DMS53 treated with DMSO at 0.1 percent for 48 hours (cell line): ENCODE results near the gene THBS4.

Experiments
- DNase-seq: peaks from one replicate; lab custom pipeline; 2025; ENCODE audit not compliant: unreplicated experiment; lab: John Stamatoyannopoulos, UW

THBS4 gene

GRCh38 chr5:80043187-80043586, 8.0 kb downstream of the THBS4 start:
- DNase-seq, result no peak

GRCh38 chr5:80048084-80048780, 13.1 kb downstream of the THBS4 start:
- no peak for DNase-seq

- no peak for DNase-seq
Measured at GRCh38 chr5:80052464-80052863, 17.3 kb downstream of the THBS4 start.

GRCh38 chr5:80054682-80055081, 19.5 kb downstream of the THBS4 start:
- no peak for DNase-seq

- DNase-seq, result no peak
Measured at GRCh38 chr5:80055491-80056170, 20.5 kb downstream of the THBS4 start.

GRCh38 chr5:80057099-80057498, 22.0 kb downstream of the THBS4 start:
- DNase-seq, result no peak

GRCh38 chr5:80057921-80058320, 22.8 kb downstream of the THBS4 start:
- DNase-seq, result no peak

GRCh38 chr5:80059354-80059980, 24.3 kb downstream of the THBS4 start:
- no peak for DNase-seq

GRCh38 chr5:80060966-80061365, 25.8 kb downstream of the THBS4 start:
- DNase-seq, result no peak

GRCh38 chr5:80061547-80061946, 26.4 kb downstream of the THBS4 start:
- no peak for DNase-seq

- no peak for DNase-seq
Measured at GRCh38 chr5:80064124-80064523, 29.0 kb downstream of the THBS4 start.

GRCh38 chr5:80067016-80067415, 31.9 kb downstream of the THBS4 start:
- no peak for DNase-seq

GRCh38 chr5:80067531-80068245, 32.5 kb downstream of the THBS4 start:
- no peak for DNase-seq

GRCh38 chr5:80068246-80068636, 33.1 kb downstream of the THBS4 start:
- no peak for DNase-seq

- no peak for DNase-seq
Measured at GRCh38 chr5:80068775-80069174, 33.6 kb downstream of the THBS4 start.

- DNase-seq, result no peak
Measured at GRCh38 chr5:80069251-80069800, 34.2 kb downstream of the THBS4 start.

- no peak for DNase-seq
Measured at GRCh38 chr5:80069918-80070318, 34.8 kb downstream of the THBS4 start.

- no peak for DNase-seq
Measured at GRCh38 chr5:80070338-80071056, 35.3 kb downstream of the THBS4 start.

GRCh38 chr5:80071510-80072021, 36.4 kb downstream of the THBS4 start:
- DNase-seq, result no peak
